Subcutaneous abdominal adipose tissue (tissue), 5 donors: ENCODE measurements around the gene ATP2B2.

Experiments used
- H3K27ac ChIP-seq: one replicate; pipeline ENCODE4 v1.7.0; 2013; ENCODE audit warnings: low read depth, mild to moderate bottlenecking, inconsistent platforms, low read length, moderate library complexity
- H3K27me3 ChIP-seq, 5 donors: one replicate each; pipeline ENCODE4 v1.7.0; 2013; ENCODE audit warnings: low read length in 5 of 5, inconsistent platforms in 1 of 5; ENCODE audit not compliant: control insufficient read depth in 5 of 5, insufficient read depth in 4 of 5
- H3K36me3 ChIP-seq, 5 donors: one replicate each; pipeline ENCODE4 v1.7.0; 2013; ENCODE audit warnings: low read length in 5 of 5; ENCODE audit not compliant: control insufficient read depth in 5 of 5, insufficient read depth in 5 of 5
- H3K4me1 ChIP-seq, 5 donors: one replicate each; pipeline ENCODE4 v1.7.0; 2013; ENCODE audit warnings: low read length in 5 of 5, mild to moderate bottlenecking in 3 of 5, moderate library complexity in 1 of 5; ENCODE audit not compliant: control insufficient read depth in 5 of 5, insufficient read depth in 5 of 5
- H3K4me3 ChIP-seq, 5 donors: one replicate each; pipeline ENCODE4 v1.7.0; 2013; ENCODE audit warnings: low read length in 5 of 5, low read depth in 1 of 5
- H3K9ac ChIP-seq, 5 donors: one replicate each; pipeline ENCODE4 v1.7.0; 2013; ENCODE audit warnings: low read length in 5 of 5, mild to moderate bottlenecking in 4 of 5, moderate library complexity in 3 of 5
- H3K9me3 ChIP-seq, 5 donors: one replicate each; pipeline ENCODE4 v1.7.0; 2013; ENCODE audit warnings: low read length in 5 of 5; ENCODE audit not compliant: control insufficient read depth in 5 of 5
- donor health status: healthy.
- donor health status: healthy.
- donor health status: healthy.
- donor health status: healthy.
- donor health status: healthy.

Gene ATP2B2

DNA sequence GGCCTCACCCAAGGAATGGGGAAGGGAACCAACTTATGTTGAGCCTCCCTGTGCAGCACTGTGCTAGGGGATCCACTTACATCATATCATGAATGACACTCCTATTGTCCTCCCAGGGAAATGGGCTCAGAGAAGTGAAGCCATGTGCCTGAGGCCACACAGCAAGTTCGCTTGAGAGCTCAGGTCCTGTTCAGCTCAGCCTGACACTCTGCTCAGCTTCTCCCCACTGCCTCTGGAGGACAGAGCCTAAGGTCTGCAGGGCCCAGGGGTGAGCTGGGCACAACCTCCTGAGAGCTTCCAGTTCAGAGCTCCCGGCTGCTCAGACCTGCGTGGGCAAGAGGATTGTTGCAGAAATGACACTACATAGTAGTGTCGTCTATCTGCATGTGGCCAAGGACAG, 108.5 kb downstream of the ATP2B2 start:
- Histone ChIP-seq H3K9me3 (no peaks in the 10 kb centered on the region), H3K9ac (no peak overlapping the region), H3K4me3 (no peak overlapping the region), H3K27ac (no peak overlapping the region), H3K27me3 (no peaks in the 10 kb centered on the region), H3K4me1 (no peaks in the 10 kb centered on the region), H3K36me3 (no peaks in the 10 kb centered on the region)

DNA sequence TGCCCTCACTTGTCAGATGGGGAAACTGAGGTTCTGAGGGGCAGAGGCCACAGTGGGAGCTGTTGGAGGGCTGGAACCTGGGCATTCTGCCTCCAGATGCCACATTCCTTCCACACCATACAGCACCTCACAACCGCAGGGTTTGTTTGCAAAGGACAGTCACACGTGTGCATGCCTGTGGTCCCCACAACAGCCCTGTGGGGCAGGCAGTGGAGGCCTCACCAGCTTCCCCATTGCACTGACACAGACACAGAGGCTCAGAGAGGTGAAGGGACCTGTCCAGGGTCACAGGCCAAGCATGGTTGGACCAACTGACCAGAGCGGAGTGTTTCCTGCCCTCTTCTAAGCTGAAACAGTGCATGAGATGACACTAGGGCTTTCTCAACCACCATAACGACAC, 109.3 kb downstream of the ATP2B2 start:
- no peaks in the 10 kb centered on the region for H3K36me3 ChIP-seq

DNA sequence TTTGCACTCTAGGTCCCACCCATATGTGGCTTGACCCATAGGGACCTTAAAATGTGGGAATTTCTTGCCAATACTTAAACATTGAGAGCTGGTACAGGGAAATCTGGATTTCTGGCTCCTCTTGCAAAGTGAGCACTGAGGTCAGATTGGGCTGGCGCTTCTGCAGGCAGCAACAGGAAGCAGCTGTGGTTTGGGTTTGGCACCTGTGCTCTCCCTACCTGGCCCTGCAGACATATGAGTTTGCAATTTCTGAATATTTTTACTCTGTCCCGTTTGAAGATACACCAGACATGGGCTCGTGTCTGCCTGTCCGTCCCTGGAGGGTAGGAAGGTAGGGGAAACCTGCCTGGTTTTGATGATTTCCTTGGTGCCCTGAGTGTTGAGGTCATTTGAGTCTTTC, 109.7 kb downstream of the ATP2B2 start:
- Histone ChIP-seq H3K9ac (no peak overlapping the region), H3K27ac (no peak overlapping the region), H3K36me3 (no peaks in the 10 kb centered on the region), H3K4me1 (no peaks in the 10 kb centered on the region), H3K27me3 (no peaks in the 10 kb centered on the region), H3K4me3 (no peak overlapping the region), H3K9me3 (no peaks in the 10 kb centered on the region)

More for the DNA sequence above, 109.3 kb downstream of the ATP2B2 start:
- H3K27me3 ChIP-seq: no peaks in the 10 kb centered on the region
- no peak overlapping the region for H3K27ac ChIP-seq
- no peak overlapping the region for H3K9ac ChIP-seq
- no peak overlapping the region for H3K4me3 ChIP-seq
- H3K4me1 ChIP-seq: no peaks in the 10 kb centered on the region
- H3K9me3 ChIP-seq: no peaks in the 10 kb centered on the region

- peaks cover 0 to 3% (median 0%) of the 10 kb centered on the region in 5 donors for H3K27me3 ChIP-seq
- H3K9me3 ChIP-seq: no peaks in the 10 kb centered on the region
- H3K36me3 ChIP-seq: no peaks in the 10 kb centered on the region
- H3K9ac ChIP-seq: no peak overlapping the region
- no peak overlapping the region for H3K27ac ChIP-seq
- H3K4me3 ChIP-seq: no peak overlapping the region
- peaks cover 0 to 4% (median 0%) of the 10 kb centered on the region in 5 donors for H3K4me1 ChIP-seq
These were observed 110.2 kb downstream of the ATP2B2 start for GRCh38 chr3:10395196-10395595.

DNA sequence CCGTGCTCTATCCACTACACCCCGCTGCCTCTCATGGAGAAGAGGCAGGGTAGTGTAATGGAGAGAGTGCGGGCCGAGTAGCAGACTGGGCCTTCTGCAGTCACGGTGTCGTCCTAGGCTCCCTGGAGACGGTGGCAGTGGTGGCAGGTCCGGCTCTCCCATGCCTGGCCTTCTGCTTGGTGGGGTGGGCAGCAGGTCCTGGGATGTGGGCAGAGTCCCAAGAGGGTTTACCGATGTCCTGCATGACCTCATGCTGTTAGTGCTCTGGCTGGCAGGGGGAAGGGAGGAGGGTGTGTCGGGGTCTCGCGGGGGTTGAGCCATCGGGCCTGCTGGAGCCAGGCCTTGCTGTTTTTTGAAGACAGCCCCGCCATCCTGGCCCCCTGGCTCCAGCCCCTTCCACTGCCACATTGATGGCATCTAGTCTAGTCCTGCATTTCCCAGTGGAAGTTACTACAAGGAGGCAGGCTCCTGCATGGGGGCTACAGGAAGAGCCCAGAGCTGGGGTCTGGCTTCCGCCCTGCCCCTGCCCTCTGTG, 110.8 kb downstream of the ATP2B2 start:
- Histone ChIP-seq H3K27me3 (peaks cover 0 to 3% (median 0%) of the 10 kb centered on the region in 5 donors), H3K9ac (no peak overlapping the region), H3K27ac (no peak overlapping the region), H3K4me1 (peaks cover 0 to 5% (median 0%) of the 10 kb centered on the region in 5 donors), H3K9me3 (peaks cover 0 to 4% (median 0%) of the 10 kb centered on the region in 5 donors), H3K4me3 (no peak overlapping the region), H3K36me3 (no peaks in the 10 kb centered on the region)

DNA sequence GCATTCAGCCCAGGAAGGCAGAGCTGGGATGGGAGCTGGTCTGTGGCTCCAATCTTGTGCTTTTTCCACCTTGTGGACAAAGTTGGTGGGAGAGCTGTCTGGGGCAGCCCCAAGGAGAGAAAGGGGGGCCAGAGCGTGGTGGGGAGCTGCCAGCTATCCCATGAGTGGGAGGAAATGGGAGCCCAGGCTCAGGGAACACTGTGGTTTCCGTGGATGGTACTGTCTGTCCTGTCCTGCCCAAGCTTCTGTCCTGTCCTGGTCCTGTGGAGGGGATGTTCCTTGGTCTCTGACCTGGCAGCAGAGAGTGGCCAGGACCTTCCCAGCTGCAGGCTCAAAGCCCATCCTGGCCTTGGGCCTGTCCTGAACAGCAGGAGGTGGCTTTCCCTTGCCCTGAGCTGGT, 111.9 kb downstream of the ATP2B2 start:
- Histone ChIP-seq H3K9ac (no peak overlapping the region), H3K36me3 (no peaks in the 10 kb centered on the region), H3K4me1 (peaks cover 0 to 5% (median 0%) of the 10 kb centered on the region in 5 donors), H3K27me3 (peaks cover 0 to 3% (median 0%) of the 10 kb centered on the region in 5 donors), H3K9me3 (peaks cover 2 to 11% (median 9%) of the 10 kb centered on the region in 5 donors), H3K27ac (no peak overlapping the region), H3K4me3 (no peak overlapping the region)

DNA sequence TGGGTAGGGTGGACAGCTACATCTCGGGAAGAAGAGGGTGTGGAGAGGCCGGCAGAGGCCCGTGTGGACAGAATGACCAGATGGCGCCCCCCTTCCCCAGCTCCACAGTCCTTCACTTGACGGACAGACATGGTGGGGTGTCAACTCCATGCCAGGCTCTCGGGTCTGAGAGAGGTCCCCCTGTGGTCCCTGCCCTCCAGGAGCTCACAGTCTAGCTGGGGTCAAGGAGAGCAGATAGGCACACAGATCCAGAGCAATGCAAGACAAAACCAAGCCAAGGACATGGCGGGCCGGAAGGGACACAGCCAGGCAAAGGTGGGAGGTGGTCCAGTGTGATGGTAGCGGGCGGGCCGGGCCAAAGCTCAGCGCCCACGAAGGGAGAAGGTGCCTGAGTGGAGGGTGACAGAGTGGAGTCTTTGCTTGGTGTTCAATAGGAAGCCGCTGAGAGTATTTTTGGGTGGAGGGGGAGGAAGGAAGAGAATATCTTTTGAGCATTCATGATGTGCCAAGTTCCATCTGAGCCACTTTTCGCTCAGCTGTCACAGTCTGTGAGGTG, 112.4 kb downstream of the ATP2B2 start:
- Histone ChIP-seq H3K36me3 (no peaks in the 10 kb centered on the region), H3K4me3 (no peak overlapping the region), H3K27me3 (peaks cover 0 to 3% (median 0%) of the 10 kb centered on the region in 5 donors), H3K4me1 (peaks cover 0 to 5% (median 0%) of the 10 kb centered on the region in 5 donors), H3K27ac (no peak overlapping the region), H3K9ac (no peak overlapping the region), H3K9me3 (peaks cover 3 to 16% (median 15%) of the 10 kb centered on the region in 5 donors)

GRCh38 chr3:10392244-10392643, 113.1 kb downstream of the ATP2B2 start:
- no peak overlapping the region for H3K9ac ChIP-seq
- peaks cover 8 to 24% (median 22%) of the 10 kb centered on the region in 5 donors for H3K9me3 ChIP-seq
- H3K4me3 ChIP-seq: no peak overlapping the region
- H3K27me3 ChIP-seq: peaks cover 0 to 3% (median 0%) of the 10 kb centered on the region in 5 donors
- no peaks in the 10 kb centered on the region for H3K36me3 ChIP-seq
- H3K27ac ChIP-seq: no peak overlapping the region
- H3K4me1 ChIP-seq: peaks cover 0 to 5% (median 0%) of the 10 kb centered on the region in 5 donors

GRCh38 chr3:10391391-10391790, 114.0 kb downstream of the ATP2B2 start:
- Histone ChIP-seq H3K4me3 (no peak overlapping the region), H3K36me3 (no peaks in the 10 kb centered on the region), H3K9ac (no peak overlapping the region), H3K27ac (no peak overlapping the region), H3K4me1 (peaks cover 0 to 5% (median 0%) of the 10 kb centered on the region in 5 donors), H3K27me3 (peaks cover 0 to 3% (median 0%) of the 10 kb centered on the region in 5 donors), H3K9me3 (peaks cover 9 to 32% (median 31%) of the 10 kb centered on the region in 5 donors)

GRCh38 chr3:10390641-10391373, 114.6 kb downstream of the ATP2B2 start:
- H3K27ac ChIP-seq: no peak overlapping the region
- H3K27me3 ChIP-seq: peaks cover 0 to 6% (median 0%) of the 10 kb centered on the region in 5 donors
- H3K9me3 ChIP-seq: peaks cover 9 to 38% (median 36%) of the 10 kb centered on the region in 5 donors
- peaks cover 0 to 5% (median 0%) of the 10 kb centered on the region in 5 donors for H3K4me1 ChIP-seq
- H3K36me3 ChIP-seq: no peaks in the 10 kb centered on the region
- no peak overlapping the region for H3K9ac ChIP-seq
- no peak overlapping the region for H3K4me3 ChIP-seq
